ENCODE results near the gene ADGRD1. TPM values are rescaled to one million over a fixed set of nuclear protein-coding genes. Genes with fewer than 3 reads are reported as not detected.

The ADGRD1 gene
- total RNA-seq, 1 donor from 2014 or later = 35.8 TPM

- Histone ChIP-seq H3K36me3 (no peaks in the 10 kb centered on the region), H3K27ac (peak overlapping the region; percentile 69), H3K4me3 (no peak overlapping the region), H3K9me3 (no peaks in the 10 kb centered on the region), H3K4me1 (peaks cover 32% of the 10 kb centered on the region), H3K27me3 (no peaks in the 10 kb centered on the region)
- intact Hi-C loops (cut with DNase I) = no loop called here
- TF ChIP-seq POLR2A (IDR thresholded peaks at IDR 0.05) = no peak
- no peak for TF ChIP-seq CTCF (IDR thresholded peaks at IDR 0.05)
- TF ChIP-seq POLR2AphosphoS5 (IDR thresholded peaks at IDR 0.05; ENCODE audit: insufficient read depth in 1 of 2, low read depth in 1 of 2) = no peak
- DNase-seq (ENCODE audit: extremely low spot score in 2 of 2) = peak in 1 of 2 donors; percentile 97
Measured at GRCh38 chr12:130920723-130921381, 32.9 kb upstream of the ADGRD1 start.

- Histone ChIP-seq H3K9me3 (no peaks in the 10 kb centered on the region), H3K27me3 (no peaks in the 10 kb centered on the region), H3K4me1 (peaks cover 27% of the 10 kb centered on the region), H3K36me3 (no peaks in the 10 kb centered on the region), H3K4me3 (no peak overlapping the region), H3K27ac (peak overlapping the region; percentile 69)
- intact Hi-C loops (cut with DNase I) = no loop called here
- no peak for DNase-seq (ENCODE audit: extremely low spot score in 2 of 2)
- no peak for TF ChIP-seq POLR2A (IDR thresholded peaks at IDR 0.05)
- TF ChIP-seq CTCF (IDR thresholded peaks at IDR 0.05) = no peak
- no peak for TF ChIP-seq POLR2AphosphoS5 (IDR thresholded peaks at IDR 0.05; ENCODE audit: insufficient read depth in 1 of 2, low read depth in 1 of 2)
Measured at GRCh38 chr12:130922511-130922953, 31.2 kb upstream of the ADGRD1 start.

- H3K36me3 ChIP-seq = no peaks in the 10 kb centered on the region
- peak overlapping the region; percentile 69 for H3K27ac ChIP-seq
- intact Hi-C loops (cut with DNase I) = no loop called here
- TF ChIP-seq POLR2A (IDR thresholded peaks at IDR 0.05) = no peak
- TF ChIP-seq POLR2AphosphoS5 (IDR thresholded peaks at IDR 0.05; ENCODE audit: insufficient read depth in 1 of 2, low read depth in 1 of 2) = no peak
- no peak for TF ChIP-seq CTCF (IDR thresholded peaks at IDR 0.05)
- H3K27me3 ChIP-seq = no peaks in the 10 kb centered on the region
- no peak overlapping the region for H3K4me3 ChIP-seq
- peaks cover 33% of the 10 kb centered on the region for H3K4me1 ChIP-seq
- H3K9me3 ChIP-seq = no peaks in the 10 kb centered on the region
- DNase-seq (ENCODE audit: extremely low spot score in 2 of 2) = no peak
Measured at GRCh38 chr12:130924966-130925665, 28.6 kb upstream of the ADGRD1 start.

GRCh38 chr12:130925666-130926015, 28.1 kb upstream of the ADGRD1 start:
- no peak for DNase-seq (ENCODE audit: extremely low spot score in 2 of 2)

More at GRCh38 chr12:130925666-130926015, 28.1 kb upstream of the ADGRD1 start:
- no peaks in the 10 kb centered on the region for H3K27me3 ChIP-seq
- H3K4me1 ChIP-seq = peaks cover 33% of the 10 kb centered on the region
- no peaks in the 10 kb centered on the region for H3K36me3 ChIP-seq
- intact Hi-C loops (cut with DNase I) = no loop called here
- H3K27ac ChIP-seq = peak overlapping the region; percentile 69
- peak in 1 of 2 donors; percentile 26 for TF ChIP-seq POLR2AphosphoS5 (IDR thresholded peaks at IDR 0.05; ENCODE audit: insufficient read depth in 1 of 2, low read depth in 1 of 2)
- TF ChIP-seq POLR2A (IDR thresholded peaks at IDR 0.05) = no peak
- no peak for TF ChIP-seq CTCF (IDR thresholded peaks at IDR 0.05)
- no peak overlapping the region for H3K4me3 ChIP-seq
- no peaks in the 10 kb centered on the region for H3K9me3 ChIP-seq

All from vagina (tissue), 2 donors.